ENCODE results near the gene OTULIN.

The OTULIN gene

DNA sequence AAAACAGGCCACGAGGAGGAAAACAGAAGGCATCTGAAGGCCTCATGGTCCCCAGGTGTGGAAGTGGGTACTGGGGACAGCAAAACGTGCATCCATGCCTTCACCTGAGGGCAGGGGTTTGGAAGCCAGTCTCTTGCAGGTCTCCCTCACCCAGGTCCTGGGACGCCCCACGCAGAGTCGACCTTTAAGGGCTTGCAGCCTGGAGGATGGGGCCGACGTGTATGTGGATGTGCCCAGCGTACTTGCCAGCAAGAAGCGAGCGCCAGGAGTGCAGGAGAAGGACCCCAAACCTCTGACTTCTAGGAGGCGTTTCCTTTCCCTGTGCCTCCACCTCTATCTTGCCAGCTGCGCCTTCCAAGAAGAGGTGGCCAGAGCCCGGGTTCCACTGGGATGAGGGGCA is 65.9 kb downstream of the OTULIN start:
- 96 to 100% methylated on average over 9 to 12 of the region's 13 CpGs for WGBS, 2 experiments (ENCODE audit: insufficient coverage in 2 of 2)
- Histone ChIP-seq H3K4me1 (ENCODE audit: control insufficient read depth, insufficient read depth, low read length, poor library complexity, severe bottlenecking) (peaks cover 24% of the 10 kb centered on the region), H3K27ac (ENCODE audit: low read depth, low read length, severe bottlenecking) (no peak overlapping the region)

DNA sequence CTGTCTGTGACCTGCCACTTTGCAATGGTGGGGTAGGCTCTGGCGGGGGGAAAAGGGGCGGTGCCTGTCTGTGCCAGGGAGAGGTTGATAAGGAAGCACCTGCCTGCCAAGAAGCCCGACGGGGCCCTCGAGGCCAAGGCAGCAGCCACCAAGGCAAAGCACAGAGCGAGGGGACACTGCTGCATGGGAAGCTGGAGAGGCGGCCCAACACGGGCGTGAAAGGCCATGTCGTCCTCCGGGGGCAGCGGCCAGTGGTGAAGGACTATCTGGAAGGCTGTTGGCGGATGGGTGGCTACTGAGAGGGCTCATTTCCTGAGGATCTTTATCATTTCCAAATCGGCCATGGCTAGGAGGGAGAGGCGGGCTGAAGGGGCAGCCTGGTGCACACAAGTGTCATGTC is 66.4 kb downstream of the OTULIN start:
- WGBS, 2 experiments (ENCODE audit: insufficient coverage in 2 of 2), result 95% methylated on average over 14 to 15 of the region's 15 CpGs
- no peak overlapping the region for H3K27ac ChIP-seq (ENCODE audit: low read depth, low read length, severe bottlenecking)
- H3K4me1 ChIP-seq (ENCODE audit: control insufficient read depth, insufficient read depth, low read length, poor library complexity, severe bottlenecking), result peaks cover 22% of the 10 kb centered on the region
- H3K36me3 ChIP-seq (ENCODE audit: control insufficient read depth, insufficient read depth, low read length), result no peaks in the 10 kb centered on the region
- H3K4me3 ChIP-seq (ENCODE audit: extremely low read depth, insufficient read depth, low read length, poor library complexity, severe bottlenecking), result no peak overlapping the region
- no peaks in the 10 kb centered on the region for H3K9me3 ChIP-seq (ENCODE audit: control insufficient read depth, low read length)

More for the DNA sequence above, 65.9 kb downstream of the OTULIN start:
- H3K4me3 ChIP-seq (ENCODE audit: extremely low read depth, insufficient read depth, low read length, poor library complexity, severe bottlenecking), result no peak overlapping the region
- no peaks in the 10 kb centered on the region for H3K9me3 ChIP-seq (ENCODE audit: control insufficient read depth, low read length)
- H3K36me3 ChIP-seq (ENCODE audit: control insufficient read depth, insufficient read depth, low read length), result no peaks in the 10 kb centered on the region

DNA sequence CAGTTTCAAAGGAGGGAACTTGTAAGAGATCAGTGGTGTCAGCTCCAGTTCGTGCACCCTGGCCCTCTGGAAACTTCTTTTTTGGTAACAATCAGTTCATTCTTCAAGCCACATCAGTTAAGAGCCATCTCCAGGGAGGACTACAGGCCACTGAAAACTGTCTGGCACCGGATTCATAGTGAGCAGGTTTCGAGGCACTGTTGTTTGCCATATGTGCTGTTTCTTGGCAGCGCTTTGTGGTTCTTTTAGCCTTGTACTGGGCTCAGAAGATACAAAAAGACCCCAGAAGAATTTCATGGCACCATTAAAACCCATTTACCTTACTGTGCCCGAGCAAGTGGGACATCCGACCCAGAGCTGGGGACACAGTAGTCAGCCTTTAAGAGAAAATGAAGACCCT is 68.5 kb downstream of the OTULIN start:
- Histone ChIP-seq H3K27ac (ENCODE audit: low read depth, low read length, severe bottlenecking) (no peak overlapping the region), H3K4me1 (ENCODE audit: control insufficient read depth, insufficient read depth, low read length, poor library complexity, severe bottlenecking) (peaks cover 6% of the 10 kb centered on the region), H3K9me3 (ENCODE audit: control insufficient read depth, low read length) (no peaks in the 10 kb centered on the region), H3K4me3 (ENCODE audit: extremely low read depth, insufficient read depth, low read length, poor library complexity, severe bottlenecking) (no peak overlapping the region), H3K36me3 (ENCODE audit: control insufficient read depth, insufficient read depth, low read length) (no peaks in the 10 kb centered on the region)
- WGBS, 2 experiments (ENCODE audit: insufficient coverage in 2 of 2), result 86 to 88% methylated on average over 4 to 5 of the region's 6 CpGs

DNA sequence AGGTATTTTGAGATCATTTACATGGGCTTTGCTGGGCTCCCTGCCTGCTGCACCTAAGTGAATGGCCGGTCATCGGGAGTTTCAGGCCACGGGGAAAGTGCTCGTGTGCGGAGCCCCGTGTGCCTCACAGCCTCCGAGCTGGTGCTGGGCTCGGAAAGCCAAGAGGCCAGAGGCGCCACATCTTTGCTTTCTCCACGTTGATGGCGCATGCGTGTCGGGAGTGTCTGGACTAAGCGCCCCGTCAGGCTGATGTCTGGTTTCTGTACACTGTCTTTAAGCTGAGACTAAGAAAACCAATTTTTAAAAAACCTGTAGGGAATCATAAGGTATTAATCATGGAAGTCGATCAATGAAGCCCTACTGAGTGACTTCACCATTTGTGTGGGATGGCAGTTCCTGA is 69.1 kb downstream of the OTULIN start:
- Histone ChIP-seq H3K4me3 (ENCODE audit: extremely low read depth, insufficient read depth, low read length, poor library complexity, severe bottlenecking) (no peak overlapping the region), H3K27ac (ENCODE audit: low read depth, low read length, severe bottlenecking) (no peak overlapping the region), H3K4me1 (ENCODE audit: control insufficient read depth, insufficient read depth, low read length, poor library complexity, severe bottlenecking) (peaks cover under 1% of the 10 kb centered on the region), H3K9me3 (ENCODE audit: control insufficient read depth, low read length) (no peaks in the 10 kb centered on the region), H3K36me3 (ENCODE audit: control insufficient read depth, insufficient read depth, low read length) (no peaks in the 10 kb centered on the region)
- 93 to 95% methylated on average over 15 to 16 of the region's 16 CpGs for WGBS, 2 experiments (ENCODE audit: insufficient coverage in 2 of 2)

DNA sequence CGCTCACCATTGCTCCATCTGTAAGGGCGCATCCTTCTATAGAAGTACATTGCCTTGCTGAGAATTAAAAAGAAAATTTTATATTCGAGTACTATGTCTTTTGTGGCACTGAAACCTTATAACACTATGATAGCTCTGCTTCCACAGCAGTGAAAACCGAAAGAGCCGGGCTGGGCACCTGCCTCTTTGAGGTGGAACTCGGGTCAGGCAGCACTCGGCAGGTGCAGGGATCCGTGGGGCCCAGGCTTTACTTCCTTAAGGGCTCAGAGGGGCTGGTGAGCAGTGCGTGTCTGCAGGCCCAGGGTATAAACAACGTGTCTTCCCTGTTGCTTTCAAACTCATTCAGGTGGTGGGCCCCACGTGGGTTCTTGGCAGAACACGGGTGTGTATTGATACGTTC is 69.9 kb downstream of the OTULIN start:
- H3K4me3 ChIP-seq (ENCODE audit: extremely low read depth, insufficient read depth, low read length, poor library complexity, severe bottlenecking), result no peak overlapping the region
- H3K9me3 ChIP-seq (ENCODE audit: control insufficient read depth, low read length), result no peaks in the 10 kb centered on the region
- 92 to 95% methylated on average over 7 to 8 of the region's 13 CpGs for WGBS, 2 experiments (ENCODE audit: insufficient coverage in 2 of 2)
- no peaks in the 10 kb centered on the region for H3K4me1 ChIP-seq (ENCODE audit: control insufficient read depth, insufficient read depth, low read length, poor library complexity, severe bottlenecking)
- H3K27ac ChIP-seq (ENCODE audit: low read depth, low read length, severe bottlenecking), result no peak overlapping the region
- H3K36me3 ChIP-seq (ENCODE audit: control insufficient read depth, insufficient read depth, low read length), result no peaks in the 10 kb centered on the region

DNA sequence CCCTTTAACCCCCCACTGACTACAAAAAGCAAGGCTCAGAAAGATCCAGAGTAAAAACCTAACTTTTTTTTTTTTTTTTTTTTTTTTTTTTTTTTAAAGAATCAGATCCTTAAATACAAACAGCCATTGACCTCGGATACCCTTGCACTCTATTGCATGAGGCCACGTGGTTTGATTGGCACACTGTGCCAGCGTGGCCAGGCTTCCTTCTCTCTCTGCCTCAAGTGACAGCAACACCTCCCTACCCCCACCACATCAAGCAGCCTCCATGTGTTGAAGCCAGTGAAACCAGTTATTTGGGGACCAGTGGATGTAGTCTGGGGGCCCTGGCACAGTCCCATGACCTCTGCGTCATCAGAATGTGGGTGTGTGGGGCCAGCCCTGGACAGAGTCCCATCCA is 71.4 kb downstream of the OTULIN start:
- Histone ChIP-seq H3K9me3 (ENCODE audit: control insufficient read depth, low read length) (no peaks in the 10 kb centered on the region), H3K4me1 (ENCODE audit: control insufficient read depth, insufficient read depth, low read length, poor library complexity, severe bottlenecking) (no peaks in the 10 kb centered on the region), H3K27ac (ENCODE audit: low read depth, low read length, severe bottlenecking) (no peak overlapping the region), H3K4me3 (ENCODE audit: extremely low read depth, insufficient read depth, low read length, poor library complexity, severe bottlenecking) (no peak overlapping the region), H3K36me3 (ENCODE audit: control insufficient read depth, insufficient read depth, low read length) (peaks cover 2% of the 10 kb centered on the region)
- WGBS, 2 experiments (ENCODE audit: insufficient coverage in 2 of 2), result 80 to 94% methylated on average over 2 to 4 of the region's 4 CpGs

DNA sequence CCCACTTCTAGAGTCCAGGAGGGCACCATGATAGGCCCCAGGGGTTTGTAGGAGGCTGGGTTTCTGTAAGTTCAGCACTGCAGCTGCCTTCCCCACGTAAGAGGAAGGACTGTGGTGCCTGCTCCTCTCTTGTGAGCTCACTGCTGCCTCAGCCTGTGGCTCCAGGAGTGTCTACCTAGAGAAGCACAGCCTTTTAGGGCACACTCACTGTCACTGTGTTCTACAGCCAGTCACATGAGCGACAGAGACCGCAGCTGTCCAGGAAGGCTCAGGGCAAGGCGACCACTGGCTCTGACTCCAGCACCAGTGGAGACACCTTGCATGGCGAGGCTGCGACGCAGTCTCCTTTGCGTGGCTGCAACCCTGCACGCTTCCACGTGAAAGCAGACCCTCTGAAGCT is 72.8 kb downstream of the OTULIN start:
- no peaks in the 10 kb centered on the region for H3K9me3 ChIP-seq (ENCODE audit: control insufficient read depth, low read length)
- H3K4me1 ChIP-seq (ENCODE audit: control insufficient read depth, insufficient read depth, low read length, poor library complexity, severe bottlenecking), result no peaks in the 10 kb centered on the region
- no peak overlapping the region for H3K27ac ChIP-seq (ENCODE audit: low read depth, low read length, severe bottlenecking)
- no peak overlapping the region for H3K4me3 ChIP-seq (ENCODE audit: extremely low read depth, insufficient read depth, low read length, poor library complexity, severe bottlenecking)
- peaks cover 5% of the 10 kb centered on the region for H3K36me3 ChIP-seq (ENCODE audit: control insufficient read depth, insufficient read depth, low read length)
- WGBS, 2 experiments (ENCODE audit: insufficient coverage in 2 of 2), result 89 to 99% methylated on average over 9 to 10 of the region's 10 CpGs

DNA sequence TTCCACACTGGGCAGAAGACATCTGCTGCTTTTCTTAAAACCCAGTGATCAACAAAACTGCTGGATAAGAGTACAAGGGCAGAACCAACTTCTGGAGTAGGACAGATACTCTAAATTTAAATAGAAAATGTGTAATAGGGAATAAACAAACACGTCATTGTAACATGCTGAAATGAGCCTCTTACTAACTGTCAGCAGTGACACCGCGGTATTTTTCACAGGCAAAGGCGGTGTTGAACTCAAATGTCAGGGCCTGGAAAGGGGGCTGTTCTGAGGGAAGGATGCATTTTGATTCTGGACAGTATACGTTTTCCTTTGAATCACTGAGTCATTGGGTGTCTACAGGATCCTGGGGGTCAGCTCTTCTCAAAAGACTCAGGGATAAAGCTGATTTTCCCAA is 73.5 kb downstream of the OTULIN start:
- Histone ChIP-seq H3K4me3 (ENCODE audit: extremely low read depth, insufficient read depth, low read length, poor library complexity, severe bottlenecking) (no peak overlapping the region), H3K27ac (ENCODE audit: low read depth, low read length, severe bottlenecking) (no peak overlapping the region), H3K9me3 (ENCODE audit: control insufficient read depth, low read length) (no peaks in the 10 kb centered on the region), H3K4me1 (ENCODE audit: control insufficient read depth, insufficient read depth, low read length, poor library complexity, severe bottlenecking) (no peaks in the 10 kb centered on the region), H3K36me3 (ENCODE audit: control insufficient read depth, insufficient read depth, low read length) (peaks cover 5% of the 10 kb centered on the region)
- 93 to 95% methylated on average over 4 to 5 of the region's 5 CpGs for WGBS, 2 experiments (ENCODE audit: insufficient coverage in 2 of 2)

DNA sequence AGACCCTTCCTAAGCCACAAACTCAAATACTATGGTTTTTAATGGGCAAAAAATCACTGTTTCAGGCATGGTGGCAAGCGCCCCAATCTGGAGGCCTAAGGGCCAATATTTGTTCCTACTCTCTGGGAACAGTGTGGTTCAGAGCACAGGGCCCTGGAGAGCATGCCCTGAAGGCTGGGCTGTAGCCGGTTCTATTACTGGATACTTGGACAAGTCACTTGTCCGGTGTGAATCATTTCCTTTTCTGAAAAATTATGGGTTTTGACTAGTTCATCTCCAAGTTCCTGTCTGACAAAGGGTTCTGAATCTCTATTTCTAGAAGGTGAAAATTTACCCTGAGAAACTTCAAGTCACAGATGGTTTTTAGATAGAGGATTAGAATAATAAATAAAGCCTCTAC is 75.0 kb downstream of the OTULIN start:
- Histone ChIP-seq H3K4me1 (ENCODE audit: control insufficient read depth, insufficient read depth, low read length, poor library complexity, severe bottlenecking) (no peaks in the 10 kb centered on the region), H3K36me3 (ENCODE audit: control insufficient read depth, insufficient read depth, low read length) (peaks cover 5% of the 10 kb centered on the region), H3K4me3 (ENCODE audit: extremely low read depth, insufficient read depth, low read length, poor library complexity, severe bottlenecking) (no peak overlapping the region), H3K9me3 (ENCODE audit: control insufficient read depth, low read length) (no peaks in the 10 kb centered on the region), H3K27ac (ENCODE audit: low read depth, low read length, severe bottlenecking) (no peak overlapping the region)
- WGBS, 2 experiments (ENCODE audit: insufficient coverage in 2 of 2), result 90 to 91% methylated on average over 3 of the region's 3 CpGs

DNA sequence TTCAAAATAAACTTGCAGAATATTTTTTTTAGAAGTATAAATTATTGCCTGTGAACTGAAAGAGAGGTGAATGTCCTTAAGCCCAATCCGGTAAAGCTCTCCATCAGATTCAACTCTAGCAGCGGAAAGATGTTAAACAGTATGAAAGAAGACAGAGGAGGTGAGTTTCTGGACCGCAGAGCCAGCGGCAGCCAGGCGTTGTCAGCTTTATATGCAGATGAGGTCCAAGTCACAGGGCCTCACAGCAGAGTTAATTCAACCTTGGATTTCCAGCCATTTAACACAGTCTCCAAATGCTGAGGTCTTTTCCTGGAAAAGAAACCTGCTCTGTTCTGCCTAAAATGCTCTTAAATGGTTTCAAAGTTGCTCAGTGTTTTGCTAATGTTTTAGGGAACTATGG is 75.5 kb downstream of the OTULIN start:
- Histone ChIP-seq H3K4me3 (ENCODE audit: extremely low read depth, insufficient read depth, low read length, poor library complexity, severe bottlenecking) (no peak overlapping the region), H3K36me3 (ENCODE audit: control insufficient read depth, insufficient read depth, low read length) (peaks cover 5% of the 10 kb centered on the region), H3K9me3 (ENCODE audit: control insufficient read depth, low read length) (no peaks in the 10 kb centered on the region), H3K4me1 (ENCODE audit: control insufficient read depth, insufficient read depth, low read length, poor library complexity, severe bottlenecking) (no peaks in the 10 kb centered on the region), H3K27ac (ENCODE audit: low read depth, low read length, severe bottlenecking) (no peak overlapping the region)
- 84 to 85% methylated on average over 5 of the region's 5 CpGs for WGBS, 2 experiments (ENCODE audit: insufficient coverage in 2 of 2)

DNA sequence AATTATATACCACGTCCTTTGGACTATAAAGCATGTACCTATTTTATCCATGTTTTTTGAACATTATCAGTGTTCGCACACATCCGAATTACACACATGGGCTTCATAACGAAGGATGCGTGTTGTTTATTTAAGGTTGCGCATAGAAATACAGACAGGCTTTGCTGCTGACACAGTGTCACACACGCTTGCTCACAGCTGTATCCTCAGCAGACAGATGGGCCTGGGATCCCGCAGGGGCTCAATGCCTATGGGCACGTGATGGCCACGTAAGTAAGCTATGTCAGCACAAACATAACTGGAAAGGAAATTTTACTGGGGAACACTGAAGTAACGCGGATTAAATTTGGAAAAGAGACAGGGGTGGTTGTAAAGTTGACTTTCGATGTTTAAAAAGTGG is 76.6 kb downstream of the OTULIN start:
- peaks cover 5% of the 10 kb centered on the region for H3K36me3 ChIP-seq (ENCODE audit: control insufficient read depth, insufficient read depth, low read length)
- no peak overlapping the region for H3K27ac ChIP-seq (ENCODE audit: low read depth, low read length, severe bottlenecking)
- H3K9me3 ChIP-seq (ENCODE audit: control insufficient read depth, low read length), result no peaks in the 10 kb centered on the region
- H3K4me3 ChIP-seq (ENCODE audit: extremely low read depth, insufficient read depth, low read length, poor library complexity, severe bottlenecking), result no peak overlapping the region
- 97% methylated on average over 11 to 12 of the region's 13 CpGs for WGBS, 2 experiments (ENCODE audit: insufficient coverage in 2 of 2)
- H3K4me1 ChIP-seq (ENCODE audit: control insufficient read depth, insufficient read depth, low read length, poor library complexity, severe bottlenecking), result no peaks in the 10 kb centered on the region

All from mesodermal cell (in vitro differentiated cells).